HG03460 (cell line): Measurements from ENCODE around the gene SP7.
A peak's percentile ranks its signal among the peaks of the same experiment; 100 is the strongest.
"Not testable (repeated sequence)": the region's sequence is repeated elsewhere in the genome, so short reads cannot be mapped to it uniquely, and the experiment has no call there.

ENCODE experiments used
- ATAC-seq: cut with Tn5 transposase; IDR thresholded peaks from one replicate; pipeline ENCODE4 v1.9.1; 2021; ENCODE audit not compliant: unreplicated experiment

SP7 gene

DNA sequence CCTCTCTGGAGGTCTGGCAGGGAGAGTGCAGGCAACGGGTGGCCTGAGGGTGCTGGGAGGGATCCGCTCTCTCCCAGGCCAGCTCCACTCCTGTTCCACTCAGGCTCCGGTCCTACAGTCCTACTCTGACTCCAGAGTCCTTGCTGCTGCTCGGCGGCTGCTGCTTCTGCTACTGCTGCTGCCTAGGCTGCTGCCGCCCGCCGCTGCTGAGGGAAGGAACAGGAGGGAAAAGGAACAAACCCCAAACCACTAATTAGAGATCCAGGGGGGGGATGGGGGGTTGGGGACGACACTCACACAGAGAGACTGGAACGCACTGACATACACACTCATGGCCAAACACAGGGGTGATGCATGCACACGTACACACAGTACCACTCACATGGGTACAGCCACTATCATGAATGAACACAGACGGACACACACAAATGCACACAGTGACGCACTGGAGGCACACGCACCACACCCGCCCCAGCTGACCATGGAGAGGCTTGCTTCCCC lies at the start of gene SP7:
TSS of gene SP7 (minus strand) at position 174 of the 501 bp plus-strand sequence. CDS start 708 bp downstream, outside the sequence.
- ATAC-seq = no peak

- no peak for ATAC-seq
Measured at GRCh38 chr12:53383258-53383657, 47.1 kb upstream of the SP7 start.

DNA sequence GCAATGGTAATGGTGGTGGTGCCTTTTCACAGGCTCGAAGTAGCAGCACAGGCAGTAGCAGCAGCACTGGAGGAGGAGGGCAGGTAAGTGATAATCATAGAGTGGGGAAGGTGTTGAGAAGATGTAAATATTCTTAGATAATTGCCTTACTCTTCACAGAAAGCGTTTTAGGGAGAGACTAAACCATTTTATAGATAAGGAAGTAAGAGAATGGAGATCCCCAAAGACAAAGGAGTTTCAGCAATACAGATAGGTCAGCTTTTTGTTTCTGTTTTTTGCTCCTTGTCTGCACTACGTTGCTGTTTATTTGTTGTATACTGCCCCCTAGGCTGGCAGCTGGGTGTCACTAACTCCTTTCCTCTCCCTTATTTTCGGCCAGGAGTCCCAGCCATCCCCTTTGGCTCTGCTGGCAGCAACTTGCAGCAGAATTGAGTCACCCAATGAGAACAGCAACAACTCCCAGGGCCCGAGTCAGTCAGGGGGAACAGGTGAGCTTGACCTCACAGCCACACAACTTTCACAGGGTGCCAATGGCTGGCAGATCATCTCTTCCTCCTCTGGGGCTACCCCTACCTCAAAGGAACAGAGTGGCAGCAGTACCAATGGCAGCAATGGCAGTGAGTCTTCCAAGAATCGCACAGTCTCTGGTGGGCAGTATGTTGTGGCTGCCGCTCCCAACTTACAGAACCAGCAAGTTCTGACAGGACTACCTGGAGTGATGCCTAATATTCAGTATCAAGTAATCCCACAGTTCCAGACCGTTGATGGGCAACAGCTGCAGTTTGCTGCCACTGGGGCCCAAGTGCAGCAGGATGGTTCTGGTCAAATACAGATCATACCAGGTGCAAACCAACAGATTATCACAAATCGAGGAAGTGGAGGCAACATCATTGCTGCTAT lies 45.8 kb upstream of the SP7 start:
- no peak for ATAC-seq

GRCh38 chr12:53380794-53381730 lies 44.9 kb upstream of the SP7 start:
- ATAC-seq = no peak

DNA sequence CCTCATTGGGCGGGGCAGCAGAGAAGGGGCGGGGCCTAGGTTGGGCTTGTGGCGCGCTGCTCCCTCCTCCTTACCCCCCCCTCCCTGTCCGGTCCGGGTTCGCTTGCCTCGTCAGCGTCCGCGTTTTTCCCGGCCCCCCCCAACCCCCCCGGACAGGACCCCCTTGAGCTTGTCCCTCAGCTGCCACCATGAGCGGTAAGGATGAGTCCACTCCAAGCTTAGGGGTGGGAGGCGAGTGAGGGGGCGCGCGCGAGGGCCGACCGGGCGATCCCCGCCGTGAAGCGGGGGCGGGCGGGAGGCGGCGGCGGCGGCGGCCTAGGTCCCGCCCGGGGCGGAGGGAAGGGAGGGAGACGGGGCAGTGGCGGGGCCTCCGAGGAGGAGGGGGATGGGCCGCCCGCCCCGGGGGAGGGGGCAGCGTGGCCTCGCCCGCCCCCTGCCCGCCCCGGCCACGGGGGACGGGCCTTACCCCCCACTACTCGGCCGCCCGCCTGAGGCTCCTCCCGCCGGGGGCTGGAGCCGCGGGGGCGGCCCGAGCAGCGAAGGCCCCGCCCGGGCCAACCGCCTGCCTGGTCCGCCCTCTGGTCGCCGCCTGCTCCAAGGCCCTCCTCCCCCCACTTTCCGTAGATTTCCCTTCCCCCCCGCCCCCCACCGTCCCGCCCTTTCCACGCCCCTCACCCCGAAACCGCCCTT lies 44.1 kb upstream of the SP7 start, which contains the start of gene SP1:
TSS of gene SP1 (plus strand) at position 73 of the 690 bp plus-strand sequence. CDS start at position 189, 116 bp downstream.
- ATAC-seq = peak; percentile 42

- peak; percentile 64 for ATAC-seq
Measured at GRCh38 chr12:53379389-53380103, 43.4 kb upstream of the SP7 start.

GRCh38 chr12:53378724-53379388 lies 42.7 kb upstream of the SP7 start:
- no peak for ATAC-seq

DNA sequence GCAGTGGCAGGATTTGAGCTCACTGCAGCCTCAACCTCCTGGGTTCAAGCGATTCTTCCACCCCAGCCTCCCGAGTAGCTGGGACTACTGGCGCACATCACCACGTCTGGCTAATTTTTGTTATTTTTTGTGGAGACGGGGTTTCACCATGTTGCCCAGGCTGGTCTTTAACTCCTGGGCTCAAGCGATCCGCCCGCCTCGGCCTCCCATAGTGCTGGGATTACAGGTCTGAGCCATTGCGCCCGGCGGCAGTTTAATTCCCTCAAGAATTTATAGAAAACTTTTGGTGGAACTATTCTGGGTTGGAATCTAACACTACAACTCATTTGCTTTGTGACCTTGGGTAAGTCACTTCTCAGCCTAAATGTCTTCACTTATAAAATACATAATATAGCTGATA lies 42.1 kb upstream of the SP7 start:
- no peak for ATAC-seq

- ATAC-seq = no peak
Measured at GRCh38 chr12:53376747-53377146, 40.6 kb upstream of the SP7 start.

GRCh38 chr12:53374277-53374676 lies 38.1 kb upstream of the SP7 start:
- ATAC-seq = not testable (repeated sequence)

DNA sequence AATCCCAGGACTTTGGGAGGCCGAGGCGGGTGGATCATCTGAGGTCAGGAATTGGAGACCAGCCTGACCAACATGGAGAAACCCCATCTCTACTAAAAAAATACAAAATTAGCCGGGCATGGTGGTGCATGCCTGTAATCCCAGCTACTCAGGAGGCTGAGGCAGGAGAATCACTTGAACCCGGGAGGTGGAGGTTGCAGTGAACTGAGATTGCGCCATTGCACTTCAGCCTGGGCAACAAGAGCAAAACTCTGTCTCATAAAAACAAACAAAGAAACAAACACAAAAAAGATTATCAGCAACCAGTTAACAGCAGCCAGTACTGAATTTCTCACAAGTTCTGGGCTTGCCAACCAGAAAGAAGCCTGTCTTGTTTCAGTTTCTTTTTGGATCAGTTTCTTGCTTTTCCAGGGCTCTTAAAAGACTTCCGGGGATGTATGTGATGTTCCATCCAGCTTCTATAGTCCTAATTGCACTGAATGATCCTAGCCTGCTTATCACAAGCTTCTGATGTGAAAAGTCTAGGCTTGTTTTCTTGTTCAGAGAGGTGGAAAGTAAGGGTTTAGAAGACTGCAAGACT lies 37.5 kb upstream of the SP7 start:
- ATAC-seq = not testable (repeated sequence)

DNA sequence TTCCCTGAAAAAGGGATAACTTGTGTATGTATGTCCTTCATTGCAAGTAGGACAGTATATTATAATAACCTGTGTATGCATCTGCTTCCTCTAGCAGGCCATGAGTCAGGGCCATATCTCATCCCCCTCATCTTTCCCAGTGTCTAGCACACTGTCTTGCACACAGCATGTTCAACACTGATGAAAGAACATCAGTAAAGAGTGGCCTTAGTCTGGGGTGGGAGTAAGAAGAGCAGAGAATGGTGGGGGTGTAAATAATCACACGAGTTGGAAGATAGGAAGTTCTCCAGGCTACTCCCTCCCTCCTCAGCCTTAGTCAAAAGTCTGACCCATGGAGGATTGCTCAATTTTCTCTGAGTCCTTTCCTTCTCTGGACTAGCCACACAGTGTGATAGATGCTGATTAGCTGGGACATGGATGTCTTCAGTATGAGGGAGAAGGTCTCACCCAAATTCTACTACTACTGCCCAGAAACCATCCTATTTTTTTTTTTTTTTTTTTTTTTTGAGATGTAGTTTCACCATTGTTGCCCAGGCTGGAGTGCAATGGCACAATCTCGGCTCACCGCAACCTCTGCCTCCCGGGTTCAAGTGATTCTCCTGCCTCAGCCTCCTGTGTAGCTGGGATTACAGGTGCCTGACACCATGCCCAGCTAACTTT lies 29.2 kb upstream of the SP7 start:
- ATAC-seq = no peak

DNA sequence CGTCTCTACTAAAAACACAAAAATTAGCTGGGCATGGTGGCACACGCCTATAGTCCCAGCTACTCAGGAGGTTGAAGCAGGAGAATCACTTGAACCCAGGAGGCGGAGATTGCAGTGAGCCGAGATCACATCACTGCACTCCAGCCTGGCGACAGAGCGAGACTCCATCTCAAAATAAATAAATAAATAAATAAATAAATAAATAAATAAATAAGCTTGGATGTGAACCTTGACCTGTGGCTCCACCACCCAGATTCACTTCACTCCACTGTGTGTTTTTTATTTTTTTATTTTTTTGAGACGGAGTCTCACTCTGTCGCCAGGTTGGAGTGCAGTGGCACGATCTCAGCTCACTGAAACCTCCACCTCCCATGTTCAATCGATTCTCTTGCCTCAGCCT lies 25.5 kb upstream of the SP7 start:
- ATAC-seq = not testable (repeated sequence)

- ATAC-seq = no peak
Measured at GRCh38 chr12:53358836-53359419, 22.8 kb upstream of the SP7 start.

GRCh38 chr12:53355121-53355520 lies 19.0 kb upstream of the SP7 start:
- ATAC-seq = no peak

GRCh38 chr12:53353257-53353655 lies 17.1 kb upstream of the SP7 start:
- ATAC-seq = no peak

- peak; percentile 84 for ATAC-seq
Measured at GRCh38 chr12:53352331-53353256, 16.4 kb upstream of the SP7 start.
